ENCODE results near the gene SPI1. TPM values are rescaled to one million over a fixed set of nuclear protein-coding genes. Genes with fewer than 3 reads are reported as not detected.

The SPI1 gene
- total RNA-seq, 1 experiment from 2014 or later: 0.22 TPM

- no peaks in the 10 kb centered on the region for H3K36me3 ChIP-seq (ENCODE audit: low read depth, low read length)
- peak; percentile 20; the same call in 1 of the 2 replicates for ATAC-seq
- no peak overlapping the region; the same call in 1 of the 2 replicates for H3K4me3 ChIP-seq (ENCODE audit: low read length)
- no peaks in the 10 kb centered on the region for H3F3A ChIP-seq (ENCODE audit: low read length, unreplicated experiment)
- H3K79me2 ChIP-seq (ENCODE audit: low read length): no peaks in the 10 kb centered on the region
- H3K27me3 ChIP-seq (ENCODE audit: low read length): no peaks in the 10 kb centered on the region
- CTCF ChIA-PET: interaction anchor here (0.5 kb wide), 1 partner anchor 54 kb away, joined by 5 read pairs; no protein-coding TSS in a partner anchor
- H3K9me3 ChIP-seq (ENCODE audit: low read length): no peaks in the 10 kb centered on the region
- POLR2A ChIA-PET (ENCODE audit: unreplicated experiment): no interaction called here
- no peaks in the 10 kb centered on the region for H4K20me1 ChIP-seq (ENCODE audit: low read length)
- DNase-seq: no peak
- no peaks in the 10 kb centered on the region for H3K4me1 ChIP-seq (ENCODE audit: insufficient read depth, low read length)
- BruUV-seq (replicated peaks): no TSS peak
- H3K4me2 ChIP-seq (ENCODE audit: low read length): no peak overlapping the region
- no peak for TF ChIP-seq EZH2phosphoT487 (IDR thresholded peaks at IDR 0.05; ENCODE audit: borderline replicate concordance, low read length)
- TF ChIP-seq CTCF (conservative IDR thresholded peaks at IDR 0.05; ENCODE audit: low read depth, low read length): no peak
- TF ChIP-seq EZH2 (IDR thresholded peaks at IDR 0.05; ENCODE audit: low read length, unreplicated experiment): no peak
- H3K27ac ChIP-seq (ENCODE audit: low read length): no peak overlapping the region
- H2AFZ ChIP-seq (ENCODE audit: low read length): no peak overlapping the region
- no peaks in the 10 kb centered on the region for H3K9me2 ChIP-seq (replicated peaks; ENCODE audit: low read length)
- intact Hi-C loops (cut with micrococcal nuclease): no loop called here
- no peak overlapping the region for H3K9ac ChIP-seq (ENCODE audit: low read length)
Observed at GRCh38 chr11:47400768-47401279, 22.5 kb upstream of the SPI1 start.

GRCh38 chr11:47399860-47400767 is 21.8 kb upstream of the SPI1 start:
- TF ChIP-seq EZH2 (IDR thresholded peaks at IDR 0.05; ENCODE audit: low read length, unreplicated experiment) (no peak), EZH2phosphoT487 (IDR thresholded peaks at IDR 0.05; ENCODE audit: borderline replicate concordance, low read length) (no peak), CTCF (conservative IDR thresholded peaks at IDR 0.05; ENCODE audit: low read depth, low read length) (no peak)
- ChIA-PET CTCF (interaction anchor here (0.5 kb wide), 1 partner anchor 54 kb away, joined by 5 read pairs; no protein-coding TSS in a partner anchor), POLR2A (ENCODE audit: unreplicated experiment) (no interaction called here)
- H3K4me2 ChIP-seq (ENCODE audit: low read length): peak overlapping the region; percentile 59
- H3K9me3 ChIP-seq (ENCODE audit: low read length): no peaks in the 10 kb centered on the region
- H2AFZ ChIP-seq (ENCODE audit: low read length): peak overlapping the region; percentile 71; the same call in 1 of the 2 replicates
- H3K79me2 ChIP-seq (ENCODE audit: low read length): no peaks in the 10 kb centered on the region
- no TSS peak for BruUV-seq (replicated peaks)
- H3K27ac ChIP-seq (ENCODE audit: low read length): no peak overlapping the region
- H3K9ac ChIP-seq (ENCODE audit: low read length): no peak overlapping the region
- intact Hi-C loops (cut with micrococcal nuclease): no loop called here
- H3K36me3 ChIP-seq (ENCODE audit: low read depth, low read length): no peaks in the 10 kb centered on the region
- H3F3A ChIP-seq (ENCODE audit: low read length, unreplicated experiment): no peaks in the 10 kb centered on the region
- no peak overlapping the region; the same call in 1 of the 2 replicates for H3K4me3 ChIP-seq (ENCODE audit: low read length)
- DNase-seq (no peak), ATAC-seq (peak; percentile 20; the same call in 1 of the 2 replicates)
- no peaks in the 10 kb centered on the region for H3K27me3 ChIP-seq (ENCODE audit: low read length)
- no peaks in the 10 kb centered on the region for H4K20me1 ChIP-seq (ENCODE audit: low read length)
- H3K4me1 ChIP-seq (ENCODE audit: insufficient read depth, low read length): no peaks in the 10 kb centered on the region
- no peaks in the 10 kb centered on the region for H3K9me2 ChIP-seq (replicated peaks; ENCODE audit: low read length)

All from PC-3 (cell line).